Stimulated activated CD4-positive, alpha-beta T cell treated with anti-CD3 and anti-CD28 coated beads, Interleukin-1b, Interleukin-23, amount 100 ng/mL, for 1 hour (primary cell): ENCODE results near the gene C16orf87.
"Not testable (repeated sequence)": the region's sequence is repeated elsewhere in the genome, so short reads cannot be mapped to it uniquely, and the experiment has no call there.

Experiments
- DNase-seq, 2 donors: peaks; one replicate each; pipeline ENCODE4 v3.0.0-alpha.2; 2020; ENCODE audit warnings: low read depth in 2 of 2

The C16orf87 gene

GRCh38 chr16:46830902-46831647 lies at the start of gene C16orf87:
C16orf87 (minus strand) TSS chr16:46831180; CDS start chr16:46831149, 31 bp downstream.
- peak; percentile 75 to 78 for DNase-seq

- no peak for DNase-seq
Measured at GRCh38 chr16:46875243-46875642, 44.3 kb upstream of the C16orf87 start.

- no peak for DNase-seq
Measured at GRCh38 chr16:46873201-46873600, 42.2 kb upstream of the C16orf87 start.

- no peak for DNase-seq
Measured at GRCh38 chr16:46871597-46871996, 40.6 kb upstream of the C16orf87 start.

- DNase-seq = not testable (repeated sequence)
Measured at GRCh38 chr16:46868891-46869290, 37.9 kb upstream of the C16orf87 start.

GRCh38 chr16:46867486-46867885 lies 36.5 kb upstream of the C16orf87 start:
- not testable (repeated sequence) for DNase-seq

GRCh38 chr16:46866286-46866685 lies 35.3 kb upstream of the C16orf87 start:
- no peak for DNase-seq

- DNase-seq = no peak
Measured at GRCh38 chr16:46862555-46863447, 31.8 kb upstream of the C16orf87 start.

- DNase-seq = no peak
Measured at GRCh38 chr16:46859719-46860152, 28.8 kb upstream of the C16orf87 start.

GRCh38 chr16:46858151-46858550 lies 27.2 kb upstream of the C16orf87 start:
- DNase-seq = no peak

GRCh38 chr16:46857368-46857945 lies 26.5 kb upstream of the C16orf87 start:
- DNase-seq = no peak

- DNase-seq = no peak
Measured at GRCh38 chr16:46855389-46855788, 24.4 kb upstream of the C16orf87 start.

GRCh38 chr16:46854846-46855245 lies 23.9 kb upstream of the C16orf87 start:
- DNase-seq = no peak

- peak; percentile 22 to 31 for DNase-seq
Measured at GRCh38 chr16:46853713-46854443, 22.9 kb upstream of the C16orf87 start.

- DNase-seq = no peak
Measured at GRCh38 chr16:46852130-46852529, 21.1 kb upstream of the C16orf87 start.

GRCh38 chr16:46850619-46851555 lies 19.9 kb upstream of the C16orf87 start:
- DNase-seq = no peak

- DNase-seq = no peak
Measured at GRCh38 chr16:46848768-46849764, 18.1 kb upstream of the C16orf87 start.

GRCh38 chr16:46845952-46846351 lies 15.0 kb upstream of the C16orf87 start:
- no peak for DNase-seq

- no peak for DNase-seq
Measured at GRCh38 chr16:46844771-46845170, 13.8 kb upstream of the C16orf87 start.
